ENCODE measurements around the gene IGF1.

The IGF1 gene

DNA sequence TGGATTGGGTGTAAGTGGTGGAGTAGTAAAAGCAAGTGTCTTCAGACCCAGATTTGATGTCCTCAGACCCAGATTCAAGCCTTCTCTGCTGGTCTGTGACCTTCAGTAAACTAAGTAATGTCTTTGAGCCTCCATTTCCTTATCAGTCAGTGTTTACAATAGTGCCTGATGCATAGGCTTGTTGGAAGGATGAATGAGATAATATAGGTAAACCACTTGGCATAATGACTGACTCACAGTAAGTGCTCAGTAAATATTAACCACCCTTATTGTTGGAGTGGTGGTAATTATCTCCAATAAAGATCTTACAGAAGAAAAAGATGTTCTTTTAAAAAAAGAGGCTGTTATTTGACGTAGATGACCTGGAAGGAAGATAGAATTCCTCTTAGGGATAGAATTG is 86.2 kb downstream of the IGF1 start:
- H4K20me1 ChIP-seq (ENCODE audit: control insufficient read depth, insufficient read depth, low read depth, low read length), result no peaks in the 10 kb centered on the region
- no peaks in the 10 kb centered on the region for H3K79me2 ChIP-seq (ENCODE audit: control insufficient read depth, low read length)
- H3K27me3 ChIP-seq (ENCODE audit: control insufficient read depth, low read length), result no peaks in the 10 kb centered on the region
- no peaks in the 10 kb centered on the region for H3K36me3 ChIP-seq (ENCODE audit: control insufficient read depth, low read length)
- TF ChIP-seq EZH2phosphoT487 (IDR thresholded peaks at IDR 0.05; ENCODE audit: borderline replicate concordance, low read length) (no peak), CTCF (IDR thresholded peaks at IDR 0.05; ENCODE audit: low read depth, low read length, poor library complexity, severe bottlenecking) (no peak)
- H3K4me2 ChIP-seq (ENCODE audit: low read length), result no peak overlapping the region
- H3K9me2 ChIP-seq (replicated peaks; ENCODE audit: control insufficient read depth, low read length), result no peaks in the 10 kb centered on the region
- no peak overlapping the region for H3K4me3 ChIP-seq (ENCODE audit: low read length)
- H3K9me3 ChIP-seq (ENCODE audit: control insufficient read depth, insufficient read depth, low read length), result no peaks in the 10 kb centered on the region
- H3K27ac ChIP-seq (ENCODE audit: low read depth, low read length), result no peak overlapping the region
- H3F3A ChIP-seq (ENCODE audit: control insufficient read depth, insufficient read depth), result no peaks in the 10 kb centered on the region
- H3K4me1 ChIP-seq (ENCODE audit: control insufficient read depth, low read length), result no peaks in the 10 kb centered on the region

- H4K20me1 ChIP-seq (ENCODE audit: control insufficient read depth, insufficient read depth, low read depth, low read length), result no peaks in the 10 kb centered on the region
- H3K79me2 ChIP-seq (ENCODE audit: control insufficient read depth, low read length), result no peaks in the 10 kb centered on the region
- H3K4me2 ChIP-seq (ENCODE audit: low read length), result no peak overlapping the region
- H3K36me3 ChIP-seq (ENCODE audit: control insufficient read depth, low read length), result no peaks in the 10 kb centered on the region
- TF ChIP-seq EZH2phosphoT487 (IDR thresholded peaks at IDR 0.05; ENCODE audit: borderline replicate concordance, low read length) (no peak), CTCF (IDR thresholded peaks at IDR 0.05; ENCODE audit: low read depth, low read length, poor library complexity, severe bottlenecking) (no peak)
- no peaks in the 10 kb centered on the region for H3K4me1 ChIP-seq (ENCODE audit: control insufficient read depth, low read length)
- no peak overlapping the region for H3K27ac ChIP-seq (ENCODE audit: low read depth, low read length)
- no peaks in the 10 kb centered on the region for H3K9me3 ChIP-seq (ENCODE audit: control insufficient read depth, insufficient read depth, low read length)
- no peaks in the 10 kb centered on the region for H3K27me3 ChIP-seq (ENCODE audit: control insufficient read depth, low read length)
- no peaks in the 10 kb centered on the region for H3K9me2 ChIP-seq (replicated peaks; ENCODE audit: control insufficient read depth, low read length)
- no peak overlapping the region for H3K4me3 ChIP-seq (ENCODE audit: low read length)
- H3F3A ChIP-seq (ENCODE audit: control insufficient read depth, insufficient read depth), result no peaks in the 10 kb centered on the region
Observed at GRCh38 chr12:102390068-102390467, 90.3 kb downstream of the IGF1 start.

DNA sequence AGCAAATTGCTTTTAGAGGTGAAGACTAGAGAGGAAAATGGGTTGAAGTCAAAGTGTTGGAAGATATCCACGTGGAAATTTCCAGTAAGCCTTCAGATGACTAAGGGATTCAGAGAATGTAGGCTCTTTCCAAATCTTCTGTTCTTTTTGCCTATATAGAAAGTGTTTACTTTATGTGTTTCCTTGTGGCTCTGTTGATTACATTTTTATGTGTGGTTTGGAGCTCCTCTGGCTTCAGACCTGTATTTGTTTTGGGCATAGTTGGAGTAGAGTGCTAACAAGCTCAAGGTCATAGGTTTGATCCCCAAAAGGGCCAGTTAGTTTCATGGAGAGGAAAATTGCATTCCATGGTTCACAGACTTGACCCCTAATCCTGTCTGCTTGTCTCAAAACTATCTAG is 91.9 kb downstream of the IGF1 start:
- no peaks in the 10 kb centered on the region for H3K36me3 ChIP-seq (ENCODE audit: control insufficient read depth, low read length)
- H3F3A ChIP-seq (ENCODE audit: control insufficient read depth, insufficient read depth), result no peaks in the 10 kb centered on the region
- H3K27ac ChIP-seq (ENCODE audit: low read depth, low read length), result no peak overlapping the region
- H3K4me1 ChIP-seq (ENCODE audit: control insufficient read depth, low read length), result no peaks in the 10 kb centered on the region
- H3K9me3 ChIP-seq (ENCODE audit: control insufficient read depth, insufficient read depth, low read length), result no peaks in the 10 kb centered on the region
- no peaks in the 10 kb centered on the region for H3K27me3 ChIP-seq (ENCODE audit: control insufficient read depth, low read length)
- H4K20me1 ChIP-seq (ENCODE audit: control insufficient read depth, insufficient read depth, low read depth, low read length), result no peaks in the 10 kb centered on the region
- no peak overlapping the region for H3K4me3 ChIP-seq (ENCODE audit: low read length)
- no peak overlapping the region for H3K4me2 ChIP-seq (ENCODE audit: low read length)
- H3K9me2 ChIP-seq (replicated peaks; ENCODE audit: control insufficient read depth, low read length), result no peaks in the 10 kb centered on the region
- no peaks in the 10 kb centered on the region for H3K79me2 ChIP-seq (ENCODE audit: control insufficient read depth, low read length)
- TF ChIP-seq EZH2phosphoT487 (IDR thresholded peaks at IDR 0.05; ENCODE audit: borderline replicate concordance, low read length), result no peak
- no peak for TF ChIP-seq CTCF (IDR thresholded peaks at IDR 0.05; ENCODE audit: low read depth, low read length, poor library complexity, severe bottlenecking)

DNA sequence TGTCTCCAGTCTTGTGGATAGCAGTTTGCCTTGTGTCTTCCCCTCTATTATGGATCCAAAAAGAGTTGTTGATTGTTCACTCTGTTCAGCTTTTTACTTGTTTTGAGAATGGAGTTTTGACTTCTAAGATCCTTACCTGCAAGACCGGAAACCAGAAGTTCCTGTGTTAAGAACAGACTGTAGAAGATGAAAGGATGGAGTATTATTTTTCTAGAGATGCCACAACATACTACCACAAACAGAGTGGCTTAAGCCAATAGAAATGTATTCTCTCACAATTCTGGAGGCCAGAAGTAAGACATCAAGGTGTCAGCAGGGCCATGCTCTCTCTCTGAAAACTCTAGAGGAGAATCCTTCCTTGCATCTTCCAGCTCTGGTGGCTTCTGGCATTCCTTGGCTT is 95.0 kb downstream of the IGF1 start:
- Histone ChIP-seq H3F3A (ENCODE audit: control insufficient read depth, insufficient read depth) (no peaks in the 10 kb centered on the region), H4K20me1 (ENCODE audit: control insufficient read depth, insufficient read depth, low read depth, low read length) (no peaks in the 10 kb centered on the region), H3K9me3 (ENCODE audit: control insufficient read depth, insufficient read depth, low read length) (no peaks in the 10 kb centered on the region), H3K36me3 (ENCODE audit: control insufficient read depth, low read length) (no peaks in the 10 kb centered on the region), H3K4me3 (ENCODE audit: low read length) (no peak overlapping the region), H3K27me3 (ENCODE audit: control insufficient read depth, low read length) (no peaks in the 10 kb centered on the region), H3K27ac (ENCODE audit: low read depth, low read length) (no peak overlapping the region), H3K79me2 (ENCODE audit: control insufficient read depth, low read length) (no peaks in the 10 kb centered on the region), H3K4me2 (ENCODE audit: low read length) (no peak overlapping the region), H3K4me1 (ENCODE audit: control insufficient read depth, low read length) (no peaks in the 10 kb centered on the region), H3K9me2 (replicated peaks; ENCODE audit: control insufficient read depth, low read length) (no peaks in the 10 kb centered on the region)
- TF ChIP-seq CTCF (IDR thresholded peaks at IDR 0.05; ENCODE audit: low read depth, low read length, poor library complexity, severe bottlenecking) (no peak), EZH2phosphoT487 (IDR thresholded peaks at IDR 0.05; ENCODE audit: borderline replicate concordance, low read length) (no peak)

Measured in DOHH2 (cell line).